OCI-LY7 (cell line): ENCODE measurements around the gene KYNU. TPM values are rescaled to one million over a fixed set of nuclear protein-coding genes. Genes with fewer than 3 reads are reported as not detected.
A peak's percentile ranks its signal among the peaks of the same experiment; 100 is the strongest.

Experiments
- BruUV-seq: library from RNA; stranded (reverse); fragments of 400-500 nt; replicated peaks from 2 replicates; lab custom pipeline; 2021; lab: Mats Ljungman, UMichigan
- CTCF ChIA-PET: fragments of 300-600 bp; sonication (Branson Sonifier 250); formaldehyde crosslinking; loops from one replicate; lab custom pipeline; 2022; ENCODE audit warnings: antibody characterized with exemption; ENCODE audit not compliant: unreplicated experiment; lab: Charles Lee
- POLR2A ChIA-PET: fragments of 300-600 bp; sonication (Branson Sonifier 250); formaldehyde crosslinking; loops from one replicate; lab custom pipeline; 2022; ENCODE audit warnings: antibody characterized with exemption; lab: Charles Lee
- DNase-seq: peaks from one replicate; pipeline ENCODE4 v3.0.0-alpha.2; 2015; ENCODE audit warnings: low spot score
- H2AFZ ChIP-seq: fragments of 200-600 bp; sonication (generic), shearing (Covaris generic); 2 replicates; pipeline ENCODE4 v1.6.1; 2014; ENCODE audit warnings: mild to moderate bottlenecking, antibody characterized with exemption, low read length, moderate library complexity
- H3K27ac ChIP-seq: fragments of 200-600 bp; sonication (generic); 2 replicates; pipeline ENCODE4 v1.5.1; 2014; ENCODE audit warnings: mixed run types, low read depth, mild to moderate bottlenecking, moderate library complexity, low read length, inconsistent platforms; ENCODE audit not compliant: poor library complexity, severe bottlenecking
- H3K36me3 ChIP-seq: fragments of 200-600 bp; sonication (generic); 2 replicates; pipeline ENCODE4 v1.6.1; 2014; ENCODE audit warnings: mild to moderate bottlenecking, antibody characterized with exemption, low read length, moderate library complexity, mixed read lengths; ENCODE audit not compliant: insufficient read depth
- H3K4me1 ChIP-seq: fragments of 200-600 bp; sonication (generic); 2 replicates; pipeline ENCODE4 v1.5.1; 2014; ENCODE audit warnings: mild to moderate bottlenecking, low read length; ENCODE audit not compliant: insufficient read depth, poor library complexity, severe bottlenecking
- H3K4me2 ChIP-seq: fragments of 200-600 bp; sonication (generic); 2 replicates; pipeline ENCODE4 v1.6.1; 2014; ENCODE audit warnings: mild to moderate bottlenecking, low read length
- H3K4me3 ChIP-seq: fragments of 200-600 bp; sonication (generic); 2 replicates; pipeline ENCODE4 v1.5.1; 2014; ENCODE audit warnings: mild to moderate bottlenecking, low read depth, low read length; ENCODE audit not compliant: poor library complexity, severe bottlenecking
- H3K79me2 ChIP-seq: fragments of 200-600 bp; sonication (generic); 2 replicates; pipeline ENCODE4 v1.6.1; 2016; ENCODE audit warnings: low read depth, mild to moderate bottlenecking, low read length, moderate library complexity, mixed read lengths; ENCODE audit not compliant: insufficient read depth
- H3K9me2 ChIP-seq: fragments of 200-600 bp; sonication (generic); 2 replicates; pipeline ENCODE4 v1.6.1; 2016; ENCODE audit warnings: mild to moderate bottlenecking, low read length, mixed read lengths; ENCODE audit not compliant: insufficient read depth
- H3K9me3 ChIP-seq: fragments of 200-600 bp; sonication (generic); 2 replicates; pipeline ENCODE4 v1.6.1; 2014; ENCODE audit warnings: mild to moderate bottlenecking, mixed run types, low read length, mixed read lengths
- H4K20me1 ChIP-seq: fragments of 200-600 bp; sonication (generic); 2 replicates; pipeline ENCODE4 v1.6.1; 2014; ENCODE audit warnings: mild to moderate bottlenecking, antibody characterized with exemption, low read length, moderate library complexity, mixed read lengths; ENCODE audit not compliant: insufficient read depth
- EZH2phosphoT487 ChIP-seq: fragments of 200-600 bp; sonication (generic); IDR thresholded peaks from 2 replicates; pipeline ENCODE4 v1.6.1; 2018; ENCODE audit warnings: low read depth, borderline replicate concordance, mild to moderate bottlenecking, mixed run types, antibody characterized with exemption, low read length, moderate library complexity, mixed read lengths
- intact Hi-C: fragments of 100-400 bp; cut with micrococcal nuclease; formaldehyde crosslinking; loops from one replicate; pipeline ENCODE4 v1.10.0; 2022; ENCODE audit not compliant: unreplicated experiment
- total RNA-seq, 2 experiments: library from RNA; depleted of rRNA in 1 of 2; stranded (reverse); fragments of >200 nt in 1 of 2; shearing (Covaris generic) in 1 of 2; gene quantifications; 2 replicates each; pipeline ENCODE4 v1.2.3, GENCODE V29; 2014 to 2022
- TF ChIP-seq, protein P1 (sequence below): fragments of 200-600 bp; sonication (generic); conservative IDR thresholded peaks from 2 replicates; pipeline ENCODE4 v1.5.1; 2014; ENCODE audit warnings: mild to moderate bottlenecking, antibody characterized with exemption, low read length, moderate library complexity, mixed read lengths

KYNU gene
- total RNA-seq, 2 experiments from 2014 or later, result 0.27 TPM; not detected in 1

DNA sequence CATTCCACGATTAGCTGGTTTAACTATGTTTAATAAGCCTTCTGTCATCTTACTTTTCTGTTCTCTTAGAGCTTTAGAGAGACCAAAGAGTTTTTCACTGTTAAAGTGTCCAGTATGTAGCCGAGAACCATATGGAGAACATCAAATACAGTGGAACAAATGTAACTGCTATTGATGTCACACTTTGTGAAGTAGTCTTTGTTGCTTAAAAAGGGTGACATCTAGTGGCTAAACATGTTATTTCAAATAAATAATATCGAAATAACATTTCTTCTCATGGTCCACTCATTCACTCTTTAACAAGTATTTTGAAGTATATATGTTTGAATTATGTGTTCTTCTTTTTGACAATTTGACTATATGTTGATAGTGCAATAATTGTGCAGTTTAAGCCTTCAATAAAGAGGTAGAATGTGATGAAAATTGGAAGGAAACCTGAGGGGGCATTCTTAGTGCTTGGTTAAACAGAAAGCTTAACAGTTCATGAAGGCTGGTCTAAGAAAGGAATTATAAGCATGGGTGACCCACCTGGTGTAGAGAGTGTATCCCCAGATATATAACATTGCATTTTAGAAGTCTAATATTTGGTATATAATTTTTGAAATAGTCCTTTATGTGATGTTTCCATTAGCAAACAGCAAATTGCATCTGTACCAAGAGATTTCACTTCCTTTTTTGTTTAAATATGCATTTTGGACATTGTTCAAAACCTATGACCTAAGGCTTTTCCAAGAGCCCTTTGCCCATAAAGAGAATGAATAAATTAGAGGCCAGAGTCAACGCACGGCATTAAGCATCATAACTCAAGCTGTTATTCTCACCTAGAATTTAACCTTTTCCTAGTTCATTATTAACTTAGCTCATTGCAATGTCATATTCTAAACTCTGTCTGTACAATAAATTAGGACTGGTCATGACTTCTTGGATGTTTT, 112.1 kb downstream of the KYNU start:
- H2AFZ ChIP-seq, result peak overlapping the region; percentile 40; the same call in 1 of the 2 replicates
- no peak overlapping the region for H3K27ac ChIP-seq
- peak; percentile 43 for DNase-seq
- H3K4me2 ChIP-seq, result no peak overlapping the region
- ChIA-PET CTCF (interaction anchor here (0.5 kb wide), 1 partner anchor 43 kb away, joined by 4 read pairs; no protein-coding TSS in a partner anchor), POLR2A (interaction anchor here (0.7 kb wide), 1 partner anchor 1107 kb away, joined by 3 read pairs; no protein-coding TSS in a partner anchor)
- no peaks in the 10 kb centered on the region for H4K20me1 ChIP-seq
- no peaks in the 10 kb centered on the region for H3K4me1 ChIP-seq
- H3K36me3 ChIP-seq, result no peaks in the 10 kb centered on the region
- no TSS peak for BruUV-seq
- no peaks in the 10 kb centered on the region for H3K79me2 ChIP-seq
- H3K4me3 ChIP-seq, result no peak overlapping the region
- no peaks in the 10 kb centered on the region for H3K9me3 ChIP-seq
- no peak for TF ChIP-seq EZH2phosphoT487
- TF ChIP-seq, protein P1, sequence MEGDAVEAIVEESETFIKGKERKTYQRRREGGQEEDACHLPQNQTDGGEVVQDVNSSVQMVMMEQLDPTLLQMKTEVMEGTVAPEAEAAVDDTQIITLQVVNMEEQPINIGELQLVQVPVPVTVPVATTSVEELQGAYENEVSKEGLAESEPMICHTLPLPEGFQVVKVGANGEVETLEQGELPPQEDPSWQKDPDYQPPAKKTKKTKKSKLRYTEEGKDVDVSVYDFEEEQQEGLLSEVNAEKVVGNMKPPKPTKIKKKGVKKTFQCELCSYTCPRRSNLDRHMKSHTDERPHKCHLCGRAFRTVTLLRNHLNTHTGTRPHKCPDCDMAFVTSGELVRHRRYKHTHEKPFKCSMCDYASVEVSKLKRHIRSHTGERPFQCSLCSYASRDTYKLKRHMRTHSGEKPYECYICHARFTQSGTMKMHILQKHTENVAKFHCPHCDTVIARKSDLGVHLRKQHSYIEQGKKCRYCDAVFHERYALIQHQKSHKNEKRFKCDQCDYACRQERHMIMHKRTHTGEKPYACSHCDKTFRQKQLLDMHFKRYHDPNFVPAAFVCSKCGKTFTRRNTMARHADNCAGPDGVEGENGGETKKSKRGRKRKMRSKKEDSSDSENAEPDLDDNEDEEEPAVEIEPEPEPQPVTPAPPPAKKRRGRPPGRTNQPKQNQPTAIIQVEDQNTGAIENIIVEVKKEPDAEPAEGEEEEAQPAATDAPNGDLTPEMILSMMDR, result peak; percentile 86
- no peaks in the 10 kb centered on the region for H3K9me2 ChIP-seq
- intact Hi-C loops, result loop anchor here (10.0 kb wide), 1 partner anchor 305 kb away; no protein-coding TSS in a partner anchor

GRCh38 chr2:142991295-142991694, 113.8 kb downstream of the KYNU start:
- intact Hi-C loops, result no loop called here
- DNase-seq, result no peak
- Histone ChIP-seq H2AFZ (no peak overlapping the region), H3K79me2 (no peaks in the 10 kb centered on the region), H3K4me3 (no peak overlapping the region), H3K9me2 (no peaks in the 10 kb centered on the region), H4K20me1 (no peaks in the 10 kb centered on the region), H3K9me3 (no peaks in the 10 kb centered on the region), H3K4me1 (no peaks in the 10 kb centered on the region), H3K4me2 (no peak overlapping the region), H3K36me3 (no peaks in the 10 kb centered on the region), H3K27ac (no peak overlapping the region)
- ChIA-PET CTCF (no interaction called here), POLR2A (no interaction called here)
- TF ChIP-seq, protein P1, result no peak
- no peak for TF ChIP-seq EZH2phosphoT487
- BruUV-seq, result no TSS peak
